Measurements from ENCODE around the gene ZNHIT3. TPM values are rescaled to one million over a fixed set of nuclear protein-coding genes. Genes with fewer than 3 reads are reported as not detected.

ZNHIT3 gene
- total and polyA plus RNA-seq, 2 of the 13 experiments (the other 11 are each of a cell fraction or from before 2014, with no cell fraction given) = 66.6 to 77.4 TPM

DNA sequence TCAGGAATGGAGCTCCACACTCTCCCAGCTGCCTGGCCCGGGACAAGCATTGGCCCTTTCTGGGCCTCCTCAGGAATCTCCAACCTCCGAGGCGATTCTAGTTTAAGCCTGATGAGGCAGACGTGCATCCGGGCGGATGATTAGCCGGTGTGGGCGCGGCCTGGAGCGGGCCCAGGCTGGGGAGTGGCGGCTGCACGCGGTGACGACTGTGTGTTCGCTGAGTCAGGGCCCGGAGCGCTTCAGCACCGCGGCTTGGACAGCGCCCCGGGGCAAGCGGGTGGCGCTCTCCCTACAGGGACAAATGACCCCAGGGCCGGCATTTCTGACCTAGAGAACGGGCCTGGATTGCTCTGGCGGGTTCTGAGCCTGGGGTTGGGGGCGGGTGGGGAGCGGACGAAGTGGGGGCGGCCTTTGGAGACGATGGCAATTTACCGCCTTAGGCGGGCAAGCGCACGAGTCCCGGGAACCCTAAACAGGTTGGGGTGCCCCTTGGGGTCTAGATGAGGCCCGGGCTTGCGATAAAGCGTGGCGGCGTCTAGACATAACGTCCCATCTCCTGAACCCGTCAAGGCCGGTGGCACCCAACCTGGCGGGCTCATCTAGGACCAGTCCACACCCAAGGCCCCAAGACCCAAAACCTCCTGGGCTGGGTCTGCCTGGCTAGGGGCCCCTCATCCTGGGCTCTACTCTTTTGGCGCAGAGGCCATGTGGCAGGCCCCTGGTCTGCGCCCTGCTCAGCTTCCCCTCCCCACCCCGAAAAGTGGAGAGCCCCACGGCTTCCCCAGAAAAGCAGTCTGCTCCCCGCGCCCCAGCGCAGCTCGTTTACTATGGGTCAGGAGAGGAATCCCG lies 22.3 kb upstream of the ZNHIT3 start (continued):
- TF ChIP-seq, protein P1, sequence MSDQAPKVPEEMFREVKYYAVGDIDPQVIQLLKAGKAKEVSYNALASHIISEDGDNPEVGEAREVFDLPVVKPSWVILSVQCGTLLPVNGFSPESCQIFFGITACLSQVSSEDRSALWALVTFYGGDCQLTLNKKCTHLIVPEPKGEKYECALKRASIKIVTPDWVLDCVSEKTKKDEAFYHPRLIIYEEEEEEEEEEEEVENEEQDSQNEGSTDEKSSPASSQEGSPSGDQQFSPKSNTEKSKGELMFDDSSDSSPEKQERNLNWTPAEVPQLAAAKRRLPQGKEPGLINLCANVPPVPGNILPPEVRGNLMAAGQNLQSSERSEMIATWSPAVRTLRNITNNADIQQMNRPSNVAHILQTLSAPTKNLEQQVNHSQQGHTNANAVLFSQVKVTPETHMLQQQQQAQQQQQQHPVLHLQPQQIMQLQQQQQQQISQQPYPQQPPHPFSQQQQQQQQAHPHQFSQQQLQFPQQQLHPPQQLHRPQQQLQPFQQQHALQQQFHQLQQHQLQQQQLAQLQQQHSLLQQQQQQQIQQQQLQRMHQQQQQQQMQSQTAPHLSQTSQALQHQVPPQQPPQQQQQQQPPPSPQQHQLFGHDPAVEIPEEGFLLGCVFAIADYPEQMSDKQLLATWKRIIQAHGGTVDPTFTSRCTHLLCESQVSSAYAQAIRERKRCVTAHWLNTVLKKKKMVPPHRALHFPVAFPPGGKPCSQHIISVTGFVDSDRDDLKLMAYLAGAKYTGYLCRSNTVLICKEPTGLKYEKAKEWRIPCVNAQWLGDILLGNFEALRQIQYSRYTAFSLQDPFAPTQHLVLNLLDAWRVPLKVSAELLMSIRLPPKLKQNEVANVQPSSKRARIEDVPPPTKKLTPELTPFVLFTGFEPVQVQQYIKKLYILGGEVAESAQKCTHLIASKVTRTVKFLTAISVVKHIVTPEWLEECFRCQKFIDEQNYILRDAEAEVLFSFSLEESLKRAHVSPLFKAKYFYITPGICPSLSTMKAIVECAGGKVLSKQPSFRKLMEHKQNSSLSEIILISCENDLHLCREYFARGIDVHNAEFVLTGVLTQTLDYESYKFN (CRISPR knock-in tag; conservative IDR thresholded peaks at IDR 0.05) = no peak
- TF ChIP-seq ZNF549 (CRISPR knock-in tag; IDR thresholded peaks at IDR 0.05) (no peak), FLYWCH1 (CRISPR knock-in tag; IDR thresholded peaks at IDR 0.05) (no peak), ZNF12 (CRISPR knock-in tag; IDR thresholded peaks at IDR 0.05) (no peak), ZNF878 (CRISPR knock-in tag; IDR thresholded peaks at IDR 0.05) (0 out of 2 replicates have a peak, but pooled peaks have one; percentile 34), ZNF777 (CRISPR knock-in tag; IDR thresholded peaks at IDR 0.05) (0 out of 2 replicates have a peak, but pooled peaks have one; percentile 38), NFYB (CRISPR knock-in tag; IDR thresholded peaks at IDR 0.05) (no peak), HOXA5 (CRISPR knock-in tag; IDR thresholded peaks at IDR 0.05) (peak; percentile 76), CEBPG (CRISPR knock-in tag; IDR thresholded peaks at IDR 0.05) (no peak)
- TF ChIP-seq, protein P2, sequence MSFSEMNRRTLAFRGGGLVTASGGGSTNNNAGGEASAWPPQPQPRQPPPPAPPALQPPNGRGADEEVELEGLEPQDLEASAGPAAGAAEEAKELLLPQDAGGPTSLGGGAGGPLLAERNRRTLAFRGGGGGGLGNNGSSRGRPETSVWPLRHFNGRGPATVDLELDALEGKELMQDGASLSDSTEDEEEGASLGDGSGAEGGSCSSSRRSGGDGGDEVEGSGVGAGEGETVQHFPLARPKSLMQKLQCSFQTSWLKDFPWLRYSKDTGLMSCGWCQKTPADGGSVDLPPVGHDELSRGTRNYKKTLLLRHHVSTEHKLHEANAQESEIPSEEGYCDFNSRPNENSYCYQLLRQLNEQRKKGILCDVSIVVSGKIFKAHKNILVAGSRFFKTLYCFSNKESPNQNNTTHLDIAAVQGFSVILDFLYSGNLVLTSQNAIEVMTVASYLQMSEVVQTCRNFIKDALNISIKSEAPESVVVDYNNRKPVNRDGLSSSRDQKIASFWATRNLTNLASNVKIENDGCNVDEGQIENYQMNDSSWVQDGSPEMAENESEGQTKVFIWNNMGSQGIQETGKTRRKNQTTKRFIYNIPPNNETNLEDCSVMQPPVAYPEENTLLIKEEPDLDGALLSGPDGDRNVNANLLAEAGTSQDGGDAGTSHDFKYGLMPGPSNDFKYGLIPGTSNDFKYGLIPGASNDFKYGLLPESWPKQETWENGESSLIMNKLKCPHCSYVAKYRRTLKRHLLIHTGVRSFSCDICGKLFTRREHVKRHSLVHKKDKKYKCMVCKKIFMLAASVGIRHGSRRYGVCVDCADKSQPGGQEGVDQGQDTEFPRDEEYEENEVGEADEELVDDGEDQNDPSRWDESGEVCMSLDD (CRISPR knock-in tag; IDR thresholded peaks at IDR 0.05; ENCODE audit: borderline replicate concordance) = peak; percentile 61; the same call in 1 of the 2 replicates
- TF ChIP-seq, protein P3, sequence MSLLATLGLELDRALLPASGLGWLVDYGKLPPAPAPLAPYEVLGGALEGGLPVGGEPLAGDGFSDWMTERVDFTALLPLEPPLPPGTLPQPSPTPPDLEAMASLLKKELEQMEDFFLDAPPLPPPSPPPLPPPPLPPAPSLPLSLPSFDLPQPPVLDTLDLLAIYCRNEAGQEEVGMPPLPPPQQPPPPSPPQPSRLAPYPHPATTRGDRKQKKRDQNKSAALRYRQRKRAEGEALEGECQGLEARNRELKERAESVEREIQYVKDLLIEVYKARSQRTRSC (CRISPR knock-in tag; IDR thresholded peaks at IDR 0.05; ENCODE audit: low read depth) = no peak
- TF ChIP-seq, protein P4, sequence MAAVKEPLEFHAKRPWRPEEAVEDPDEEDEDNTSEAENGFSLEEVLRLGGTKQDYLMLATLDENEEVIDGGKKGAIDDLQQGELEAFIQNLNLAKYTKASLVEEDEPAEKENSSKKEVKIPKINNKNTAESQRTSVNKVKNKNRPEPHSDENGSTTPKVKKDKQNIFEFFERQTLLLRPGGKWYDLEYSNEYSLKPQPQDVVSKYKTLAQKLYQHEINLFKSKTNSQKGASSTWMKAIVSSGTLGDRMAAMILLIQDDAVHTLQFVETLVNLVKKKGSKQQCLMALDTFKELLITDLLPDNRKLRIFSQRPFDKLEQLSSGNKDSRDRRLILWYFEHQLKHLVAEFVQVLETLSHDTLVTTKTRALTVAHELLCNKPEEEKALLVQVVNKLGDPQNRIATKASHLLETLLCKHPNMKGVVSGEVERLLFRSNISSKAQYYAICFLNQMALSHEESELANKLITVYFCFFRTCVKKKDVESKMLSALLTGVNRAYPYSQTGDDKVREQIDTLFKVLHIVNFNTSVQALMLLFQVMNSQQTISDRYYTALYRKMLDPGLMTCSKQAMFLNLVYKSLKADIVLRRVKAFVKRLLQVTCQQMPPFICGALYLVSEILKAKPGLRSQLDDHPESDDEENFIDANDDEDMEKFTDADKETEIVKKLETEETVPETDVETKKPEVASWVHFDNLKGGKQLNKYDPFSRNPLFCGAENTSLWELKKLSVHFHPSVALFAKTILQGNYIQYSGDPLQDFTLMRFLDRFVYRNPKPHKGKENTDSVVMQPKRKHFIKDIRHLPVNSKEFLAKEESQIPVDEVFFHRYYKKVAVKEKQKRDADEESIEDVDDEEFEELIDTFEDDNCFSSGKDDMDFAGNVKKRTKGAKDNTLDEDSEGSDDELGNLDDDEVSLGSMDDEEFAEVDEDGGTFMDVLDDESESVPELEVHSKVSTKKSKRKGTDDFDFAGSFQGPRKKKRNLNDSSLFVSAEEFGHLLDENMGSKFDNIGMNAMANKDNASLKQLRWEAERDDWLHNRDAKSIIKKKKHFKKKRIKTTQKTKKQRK (IDR thresholded peaks at IDR 0.05; ENCODE audit: low read length) = no peak
- TF ChIP-seq, protein P5, sequence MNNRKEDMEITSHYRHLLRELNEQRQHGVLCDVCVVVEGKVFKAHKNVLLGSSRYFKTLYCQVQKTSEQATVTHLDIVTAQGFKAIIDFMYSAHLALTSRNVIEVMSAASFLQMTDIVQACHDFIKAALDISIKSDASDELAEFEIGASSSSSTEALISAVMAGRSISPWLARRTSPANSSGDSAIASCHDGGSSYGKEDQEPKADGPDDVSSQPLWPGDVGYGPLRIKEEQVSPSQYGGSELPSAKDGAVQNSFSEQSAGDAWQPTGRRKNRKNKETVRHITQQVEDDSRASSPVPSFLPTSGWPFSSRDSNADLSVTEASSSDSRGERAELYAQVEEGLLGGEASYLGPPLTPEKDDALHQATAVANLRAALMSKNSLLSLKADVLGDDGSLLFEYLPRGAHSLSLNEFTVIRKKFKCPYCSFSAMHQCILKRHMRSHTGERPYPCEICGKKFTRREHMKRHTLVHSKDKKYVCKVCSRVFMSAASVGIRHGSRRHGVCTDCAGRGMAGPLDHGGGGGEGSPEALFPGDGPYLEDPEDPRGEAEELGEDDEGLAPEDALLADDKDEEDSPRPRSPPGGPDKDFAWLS (CRISPR knock-in tag; IDR thresholded peaks at IDR 0.05; ENCODE audit: borderline replicate concordance) = no peak
- TF ChIP-seq, protein P6, sequence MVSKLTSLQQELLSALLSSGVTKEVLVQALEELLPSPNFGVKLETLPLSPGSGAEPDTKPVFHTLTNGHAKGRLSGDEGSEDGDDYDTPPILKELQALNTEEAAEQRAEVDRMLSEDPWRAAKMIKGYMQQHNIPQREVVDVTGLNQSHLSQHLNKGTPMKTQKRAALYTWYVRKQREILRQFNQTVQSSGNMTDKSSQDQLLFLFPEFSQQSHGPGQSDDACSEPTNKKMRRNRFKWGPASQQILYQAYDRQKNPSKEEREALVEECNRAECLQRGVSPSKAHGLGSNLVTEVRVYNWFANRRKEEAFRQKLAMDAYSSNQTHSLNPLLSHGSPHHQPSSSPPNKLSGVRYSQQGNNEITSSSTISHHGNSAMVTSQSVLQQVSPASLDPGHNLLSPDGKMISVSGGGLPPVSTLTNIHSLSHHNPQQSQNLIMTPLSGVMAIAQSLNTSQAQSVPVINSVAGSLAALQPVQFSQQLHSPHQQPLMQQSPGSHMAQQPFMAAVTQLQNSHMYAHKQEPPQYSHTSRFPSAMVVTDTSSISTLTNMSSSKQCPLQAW (CRISPR knock-in tag; IDR thresholded peaks at IDR 0.05) = no peak
